Panc1 (cell line): ENCODE measurements around the gene HNRNPH2. TPM values are rescaled to one million over a fixed set of nuclear protein-coding genes. Genes with fewer than 3 reads are reported as not detected.

Source experiments
- ATAC-seq: fragments of 200-7000 bp; cut with Tn5 transposase; 2 replicates; pipeline ENCODE4 v1.9.1; 2020; ENCODE audit warnings: mild to moderate bottlenecking, moderate library complexity
- BruUV-seq: library from RNA; stranded (reverse); fragments of 400-500 nt; replicated peaks from 2 replicates; lab custom pipeline; 2021; lab: Mats Ljungman, UMichigan
- CTCF ChIA-PET: fragments of 300-600 bp; sonication (Branson Sonifier 250); formaldehyde crosslinking; loops from one replicate; lab custom pipeline; 2022; ENCODE audit warnings: antibody characterized with exemption; lab: Charles Lee
- POLR2A ChIA-PET: fragments of 300-600 bp; sonication (Branson Sonifier 250); formaldehyde crosslinking; loops from one replicate; lab custom pipeline; 2022; ENCODE audit warnings: antibody characterized with exemption; lab: Charles Lee
- DNase-seq: peaks from one replicate; pipeline ENCODE4 v3.0.0-alpha.2; 2010; ENCODE audit warnings: low read depth, low spot score
- H3K27ac ChIP-seq: 2 replicates; pipeline ENCODE4 v1.5.1; 2011; ENCODE audit warnings: mild to moderate bottlenecking, low read length, inconsistent platforms
- H3K27me3 ChIP-seq: fragments of 200-500 bp; sonication (Bioruptor generic); 2 replicates; pipeline ENCODE4 v1.6.0; 2014; ENCODE audit warnings: low read length, inconsistent platforms; ENCODE audit not compliant: control insufficient read depth, insufficient read depth
- H3K36me3 ChIP-seq: fragments of 200-500 bp; sonication (Bioruptor generic); 2 replicates; pipeline ENCODE4 v1.5.1; 2014; ENCODE audit warnings: inconsistent platforms, mild to moderate bottlenecking, low read length, moderate library complexity; ENCODE audit not compliant: control insufficient read depth, insufficient read depth
- H3K4me1 ChIP-seq: 2 replicates; pipeline ENCODE4 v1.5.1; 2011; ENCODE audit warnings: inconsistent platforms, mild to moderate bottlenecking, low read length, moderate library complexity; ENCODE audit not compliant: control insufficient read depth, insufficient read depth
- H3K4me3 ChIP-seq, 2 experiments: 2 replicates each; pipeline ENCODE4 v1.5.1; 2011 to 2012; ENCODE audit warnings: low read depth in 2 of 2, low read length in 2 of 2, mild to moderate bottlenecking in 2 of 2, inconsistent platforms in 1 of 2, moderate library complexity in 1 of 2
- H3K9me3 ChIP-seq: fragments of 200-500 bp; sonication (Bioruptor generic); 2 replicates; pipeline ENCODE4 v1.5.1; 2014; ENCODE audit warnings: low read depth, mild to moderate bottlenecking, inconsistent platforms, low read length, moderate library complexity; ENCODE audit not compliant: control insufficient read depth, insufficient read depth
- POLR2AphosphoS5 ChIP-seq: IDR thresholded peaks from 2 replicates; pipeline ENCODE4 v1.6.1; 2012; ENCODE audit warnings: mild to moderate bottlenecking, low read depth, low read length, moderate library complexity
- SIN3A ChIP-seq: IDR thresholded peaks from 2 replicates; pipeline ENCODE4 v1.6.1; 2012; ENCODE audit warnings: low read depth, mild to moderate bottlenecking, low read length, moderate library complexity, borderline replicate concordance; ENCODE audit not compliant: insufficient read depth
- TCF7L2 ChIP-seq: IDR thresholded peaks from 2 replicates; pipeline ENCODE4 v1.6.1; 2011; ENCODE audit warnings: mild to moderate bottlenecking, low read depth, low read length, inconsistent platforms
- in situ Hi-C: cut with HindIII; loops from 2 replicates; pipeline ENCODE4 v1.10.0; 2016; ENCODE audit warnings: low sequenced_read_pairs, low pct_unique_long_range_greater_than_20kb
- intact Hi-C: fragments of 100-400 bp; cut with micrococcal nuclease; formaldehyde crosslinking; loops from one replicate; pipeline ENCODE4 v1.10.0; 2022; ENCODE audit not compliant: unreplicated experiment
- total RNA-seq: library from RNA; stranded (reverse); gene quantifications from one replicate; pipeline ENCODE4 v1.2.1, GENCODE V29; 2021; ENCODE audit not compliant: unreplicated experiment
- TF ChIP-seq, protein P1 (sequence below), 2 experiments: IDR thresholded peaks; 2 replicates each; pipeline ENCODE4 v1.6.1; 2011 to 2012; ENCODE audit warnings: low read depth in 2 of 2, control low read depth in 1 of 2, low read length in 1 of 2, mild to moderate bottlenecking in 1 of 2, moderate library complexity in 1 of 2; ENCODE audit not compliant: insufficient read depth in 1 of 2
- TF ChIP-seq, protein P2 (sequence below): fragments of 450-650 bp; IDR thresholded peaks from 2 replicates; pipeline ENCODE4 v1.5.1; 2017; ENCODE audit warnings: mild to moderate bottlenecking

The HNRNPH2 gene
- total RNA-seq, 1 experiment from 2014 or later: 91.5 TPM

DNA sequence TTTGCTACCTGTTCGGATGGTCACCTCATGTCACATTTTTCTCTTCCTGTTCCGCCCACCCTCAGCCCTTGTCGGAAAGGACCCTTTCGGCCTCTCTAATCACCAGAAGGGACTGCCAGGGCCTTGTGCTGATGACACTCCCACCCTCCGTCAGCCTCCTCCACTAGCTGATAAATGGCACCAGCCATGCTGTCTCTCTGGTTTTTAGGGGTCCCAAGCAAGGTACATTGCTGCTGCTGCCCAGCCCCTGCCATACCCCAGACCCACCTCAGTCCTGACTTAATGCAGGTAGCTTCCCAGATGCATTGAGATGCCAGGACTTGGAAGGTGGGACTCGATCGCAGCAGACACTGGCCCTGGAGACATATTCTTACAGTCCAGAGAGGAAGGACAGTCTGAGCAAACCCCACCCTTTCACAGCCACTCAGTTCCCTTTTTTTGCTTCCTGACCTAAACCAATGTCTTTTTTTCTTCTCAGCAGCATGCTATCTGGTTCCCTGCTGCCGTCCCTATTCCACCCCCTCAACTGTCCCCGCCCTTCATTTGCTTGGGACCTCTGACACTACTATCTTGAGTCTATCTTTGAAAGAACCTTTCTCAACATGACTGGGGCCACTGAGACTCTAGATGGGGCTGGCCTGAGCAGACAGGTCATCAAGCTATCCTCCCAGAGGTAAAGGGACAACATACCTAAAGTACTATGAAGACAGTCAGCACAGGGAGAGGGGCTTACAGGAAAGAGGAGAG is 22.1 kb upstream of the HNRNPH2 start, which contains the start of gene BTK:
TSS of gene BTK (minus strand) at position 397 of the 747 bp plus-strand sequence. CDS start 10,907 bp downstream, outside the sequence.
- Histone ChIP-seq H3K27ac (no peak within 1 kb of the TSS), H3K27me3 (no peaks in the 10 kb centered on the region), H3K36me3 (no peaks in the 10 kb centered on the region), H3K9me3 (no peaks in the 10 kb centered on the region), H3K4me1 (no peaks in the 10 kb centered on the region), H3K4me3 (no peak within 1 kb of the TSS)
- intact Hi-C loops (no loop called here), in situ Hi-C loops (no loop called here)
- no TSS peak for BruUV-seq
- DNase-seq: no peak
- ChIA-PET POLR2A (no interaction called here), CTCF (no interaction called here)
- no peak for TF ChIP-seq POLR2AphosphoS5
- TF ChIP-seq, protein P1, sequence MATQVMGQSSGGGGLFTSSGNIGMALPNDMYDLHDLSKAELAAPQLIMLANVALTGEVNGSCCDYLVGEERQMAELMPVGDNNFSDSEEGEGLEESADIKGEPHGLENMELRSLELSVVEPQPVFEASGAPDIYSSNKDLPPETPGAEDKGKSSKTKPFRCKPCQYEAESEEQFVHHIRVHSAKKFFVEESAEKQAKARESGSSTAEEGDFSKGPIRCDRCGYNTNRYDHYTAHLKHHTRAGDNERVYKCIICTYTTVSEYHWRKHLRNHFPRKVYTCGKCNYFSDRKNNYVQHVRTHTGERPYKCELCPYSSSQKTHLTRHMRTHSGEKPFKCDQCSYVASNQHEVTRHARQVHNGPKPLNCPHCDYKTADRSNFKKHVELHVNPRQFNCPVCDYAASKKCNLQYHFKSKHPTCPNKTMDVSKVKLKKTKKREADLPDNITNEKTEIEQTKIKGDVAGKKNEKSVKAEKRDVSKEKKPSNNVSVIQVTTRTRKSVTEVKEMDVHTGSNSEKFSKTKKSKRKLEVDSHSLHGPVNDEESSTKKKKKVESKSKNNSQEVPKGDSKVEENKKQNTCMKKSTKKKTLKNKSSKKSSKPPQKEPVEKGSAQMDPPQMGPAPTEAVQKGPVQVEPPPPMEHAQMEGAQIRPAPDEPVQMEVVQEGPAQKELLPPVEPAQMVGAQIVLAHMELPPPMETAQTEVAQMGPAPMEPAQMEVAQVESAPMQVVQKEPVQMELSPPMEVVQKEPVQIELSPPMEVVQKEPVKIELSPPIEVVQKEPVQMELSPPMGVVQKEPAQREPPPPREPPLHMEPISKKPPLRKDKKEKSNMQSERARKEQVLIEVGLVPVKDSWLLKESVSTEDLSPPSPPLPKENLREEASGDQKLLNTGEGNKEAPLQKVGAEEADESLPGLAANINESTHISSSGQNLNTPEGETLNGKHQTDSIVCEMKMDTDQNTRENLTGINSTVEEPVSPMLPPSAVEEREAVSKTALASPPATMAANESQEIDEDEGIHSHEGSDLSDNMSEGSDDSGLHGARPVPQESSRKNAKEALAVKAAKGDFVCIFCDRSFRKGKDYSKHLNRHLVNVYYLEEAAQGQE (IDR thresholded peaks at IDR 0.05; ENCODE audit: insufficient read depth in 1 of 2, low read depth in 2 of 2, low read length in 1 of 2): no peak
- TF ChIP-seq, protein P2, sequence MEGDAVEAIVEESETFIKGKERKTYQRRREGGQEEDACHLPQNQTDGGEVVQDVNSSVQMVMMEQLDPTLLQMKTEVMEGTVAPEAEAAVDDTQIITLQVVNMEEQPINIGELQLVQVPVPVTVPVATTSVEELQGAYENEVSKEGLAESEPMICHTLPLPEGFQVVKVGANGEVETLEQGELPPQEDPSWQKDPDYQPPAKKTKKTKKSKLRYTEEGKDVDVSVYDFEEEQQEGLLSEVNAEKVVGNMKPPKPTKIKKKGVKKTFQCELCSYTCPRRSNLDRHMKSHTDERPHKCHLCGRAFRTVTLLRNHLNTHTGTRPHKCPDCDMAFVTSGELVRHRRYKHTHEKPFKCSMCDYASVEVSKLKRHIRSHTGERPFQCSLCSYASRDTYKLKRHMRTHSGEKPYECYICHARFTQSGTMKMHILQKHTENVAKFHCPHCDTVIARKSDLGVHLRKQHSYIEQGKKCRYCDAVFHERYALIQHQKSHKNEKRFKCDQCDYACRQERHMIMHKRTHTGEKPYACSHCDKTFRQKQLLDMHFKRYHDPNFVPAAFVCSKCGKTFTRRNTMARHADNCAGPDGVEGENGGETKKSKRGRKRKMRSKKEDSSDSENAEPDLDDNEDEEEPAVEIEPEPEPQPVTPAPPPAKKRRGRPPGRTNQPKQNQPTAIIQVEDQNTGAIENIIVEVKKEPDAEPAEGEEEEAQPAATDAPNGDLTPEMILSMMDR: no peak
- no peak for TF ChIP-seq SIN3A
- TF ChIP-seq TCF7L2: no peak
- no peak for ATAC-seq

DNA sequence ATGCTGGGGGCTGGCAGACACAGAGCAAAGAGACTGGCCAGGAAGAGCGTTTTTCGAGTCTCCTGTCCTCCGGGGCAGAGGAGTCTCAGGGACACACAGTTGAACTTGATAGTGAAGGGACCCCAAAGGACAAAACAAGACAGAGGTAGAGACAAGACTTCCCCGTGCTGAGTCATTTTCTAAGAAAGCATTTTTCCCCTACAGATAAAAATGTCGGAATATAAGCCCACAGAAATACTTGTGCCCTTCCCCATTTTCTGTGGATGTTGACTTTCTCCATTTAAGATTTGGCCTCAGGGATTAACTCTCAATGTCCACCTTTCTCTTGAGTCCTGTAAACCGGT is 21.5 kb upstream of the HNRNPH2 start:
- in situ Hi-C loops: no loop called here
- Histone ChIP-seq H3K36me3 (peaks cover 1% of the 10 kb centered on the region), H3K4me1 (no peaks in the 10 kb centered on the region), H3K27ac (no peak overlapping the region), H3K27me3 (no peaks in the 10 kb centered on the region), H3K9me3 (no peaks in the 10 kb centered on the region), H3K4me3 (no peak overlapping the region)
- TF ChIP-seq SIN3A (no peak), POLR2AphosphoS5 (no peak), TCF7L2 (no peak)
- TF ChIP-seq, protein P2: no peak
- ATAC-seq (no peak), DNase-seq (no peak)
- CTCF ChIA-PET: no interaction called here
- BruUV-seq: no TSS peak
- intact Hi-C loops: no loop called here
- POLR2A ChIA-PET: no interaction called here
